Measurements from ENCODE around the gene FRMD3. TPM values are rescaled to one million over a fixed set of nuclear protein-coding genes. Genes with fewer than 3 reads are reported as not detected.

The FRMD3 gene
- total and polyA plus RNA-seq, 4 experiments from 2014 or later: 0.22 to 1.3 (median 1.1) TPM; not detected in 1

DNA sequence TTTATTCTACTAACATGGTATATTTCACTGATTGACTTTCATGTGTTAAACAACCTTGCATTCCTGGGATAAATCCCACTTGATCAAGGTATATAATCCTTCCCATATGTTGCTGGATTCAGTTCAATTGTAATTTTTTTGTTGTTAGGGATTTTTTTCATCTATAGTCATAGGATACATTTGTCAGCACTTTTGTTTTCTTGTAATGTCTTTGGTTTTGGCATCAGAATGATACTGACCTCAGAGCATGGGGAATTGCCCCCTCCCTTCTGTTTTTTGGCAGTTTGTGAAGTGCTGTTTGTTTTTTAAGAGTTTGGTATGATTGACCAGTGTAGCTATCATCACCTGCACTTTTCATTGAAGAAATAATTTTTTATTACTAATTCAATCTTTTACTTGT lies 298.5 kb downstream of the FRMD3 start:
- ChIA-PET CTCF (ENCODE audit: partially characterized antibody) (no interaction called here), POLR2A (ENCODE audit: partially characterized antibody) (no interaction called here)
- Histone ChIP-seq H3K27me3 (ENCODE audit: insufficient read depth, low read length) (no peaks in the 10 kb centered on the region), H3K9me3 (ENCODE audit: control insufficient read depth in 1 of 2, low read length in 2 of 2) (no peaks in the 10 kb centered on the region), H3K4me3 (ENCODE audit: low read length in 2 of 2) (no peak overlapping the region), H3K36me3 (ENCODE audit: insufficient read depth, low read length) (no peaks in the 10 kb centered on the region), H3K27ac (ENCODE audit: low read depth, low read length) (no peak overlapping the region), H3K4me1 (ENCODE audit: insufficient read depth, low read length) (no peaks in the 10 kb centered on the region)
- H3K9me3 Mint-ChIP-seq: peaks cover 0 to 6% (median 0%) of the 10 kb centered on the region in 8 donors
- no peaks in the 10 kb centered on the region for H3K4me1 Mint-ChIP-seq
- H3K4me3 Mint-ChIP-seq: no peak overlapping the region
- intact Hi-C loops (cut with micrococcal nuclease): no loop called here
- no peak overlapping the region for H3K27ac Mint-ChIP-seq
- no peak for DNase-seq
- peaks cover 0 to 2% of the 10 kb centered on the region in 2 donors for H3K36me3 Mint-ChIP-seq
- no peaks in the 10 kb centered on the region for H3K27me3 Mint-ChIP-seq

DNA sequence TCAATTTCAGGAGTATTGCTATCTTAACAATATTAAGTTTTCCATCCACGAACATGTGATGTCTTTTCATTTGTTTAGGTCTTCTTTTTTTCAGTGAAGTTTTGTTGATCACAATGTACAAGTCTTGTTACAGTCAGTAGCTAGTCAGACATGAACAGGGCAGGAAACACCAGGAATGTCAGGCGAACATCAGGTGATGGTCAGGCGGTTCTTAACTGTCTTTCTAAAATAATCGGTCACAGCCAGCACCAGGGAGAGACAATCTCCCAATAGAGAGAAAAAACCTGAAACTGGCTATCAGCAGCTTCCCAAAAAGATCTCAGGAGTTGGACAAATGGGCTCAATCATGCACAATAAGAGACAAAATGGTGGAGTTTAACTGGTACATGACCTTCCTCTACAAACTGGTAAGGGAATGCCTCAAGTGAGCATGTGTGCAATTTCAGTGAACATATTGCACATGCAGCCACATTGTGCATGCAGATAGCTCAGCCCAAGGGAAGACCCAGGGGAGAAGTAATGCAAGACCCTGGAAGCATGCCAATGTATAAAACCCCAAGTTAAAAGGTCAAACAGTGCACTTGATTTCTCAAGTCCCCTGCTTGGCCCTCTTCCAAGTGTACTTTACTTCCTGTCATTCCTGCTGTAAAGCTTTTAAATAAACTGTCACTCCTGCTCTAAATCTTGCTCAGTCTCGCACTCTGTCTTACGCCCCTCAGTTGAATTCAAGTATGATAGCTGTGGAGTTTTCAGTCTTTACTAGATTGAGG lies 299.1 kb downstream of the FRMD3 start:
- H3K4me3 ChIP-seq (ENCODE audit: low read length in 2 of 2): no peak overlapping the region
- H3K9me3 ChIP-seq (ENCODE audit: control insufficient read depth in 1 of 2, low read length in 2 of 2): no peaks in the 10 kb centered on the region
- Mint-ChIP-seq H3K9me3 (peaks cover 0 to 6% (median 0%) of the 10 kb centered on the region in 8 donors), H3K4me3 (no peak overlapping the region), H3K36me3 (peaks cover 0 to 2% of the 10 kb centered on the region in 2 donors), H3K27me3 (no peaks in the 10 kb centered on the region), H3K27ac (no peak overlapping the region), H3K4me1 (no peaks in the 10 kb centered on the region)
- no peak overlapping the region for H3K27ac ChIP-seq (ENCODE audit: low read depth, low read length)
- no peaks in the 10 kb centered on the region for H3K4me1 ChIP-seq (ENCODE audit: insufficient read depth, low read length)
- POLR2A ChIA-PET (ENCODE audit: partially characterized antibody): no interaction called here
- CTCF ChIA-PET (ENCODE audit: partially characterized antibody): no interaction called here
- H3K27me3 ChIP-seq (ENCODE audit: insufficient read depth, low read length): no peaks in the 10 kb centered on the region
- intact Hi-C loops (cut with micrococcal nuclease): no loop called here
- no peak for DNase-seq
- no peaks in the 10 kb centered on the region for H3K36me3 ChIP-seq (ENCODE audit: insufficient read depth, low read length)

DNA sequence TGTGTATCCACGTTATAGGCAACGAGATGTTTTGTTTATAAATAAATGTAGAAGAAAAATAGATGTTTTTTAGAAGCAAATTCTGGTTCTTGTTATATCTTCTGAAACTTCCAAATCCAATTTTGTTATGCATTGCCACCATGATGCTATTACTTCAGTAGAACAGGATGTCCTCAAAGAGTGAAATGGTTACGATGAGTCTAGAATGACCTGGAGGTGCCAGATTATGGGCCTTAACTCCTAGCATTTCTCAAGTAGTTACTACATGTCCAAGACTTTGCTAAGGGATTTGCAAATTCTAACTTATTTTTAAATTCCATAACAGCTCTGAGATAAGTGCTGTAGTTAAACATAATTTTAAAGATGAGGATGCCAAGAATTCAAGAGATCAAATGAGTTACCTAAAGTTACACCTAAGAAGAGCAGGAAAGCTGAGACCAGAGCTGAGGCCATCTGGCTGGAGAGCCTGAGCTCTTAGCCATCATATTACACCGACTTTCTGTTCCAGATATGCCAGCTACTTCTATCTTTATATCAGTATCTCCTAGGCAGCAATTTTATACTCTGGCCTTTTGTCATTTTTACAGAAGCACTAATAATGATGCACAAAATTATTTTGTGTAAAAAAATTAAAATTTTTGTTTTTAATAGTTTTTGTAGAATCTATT lies 302.0 kb downstream of the FRMD3 start:
- ChIA-PET CTCF (ENCODE audit: partially characterized antibody) (no interaction called here), POLR2A (ENCODE audit: partially characterized antibody) (no interaction called here)
- H3K27ac Mint-ChIP-seq: no peak overlapping the region
- no peaks in the 10 kb centered on the region for H3K36me3 Mint-ChIP-seq
- no peaks in the 10 kb centered on the region for H3K4me1 Mint-ChIP-seq
- H3K27me3 Mint-ChIP-seq: no peaks in the 10 kb centered on the region
- no peaks in the 10 kb centered on the region for H3K9me3 Mint-ChIP-seq
- no peaks in the 10 kb centered on the region for H3K36me3 ChIP-seq (ENCODE audit: insufficient read depth, low read length)
- H3K4me3 Mint-ChIP-seq: no peak overlapping the region
- H3K4me1 ChIP-seq (ENCODE audit: insufficient read depth, low read length): no peaks in the 10 kb centered on the region
- H3K27ac ChIP-seq (ENCODE audit: low read depth, low read length): no peak overlapping the region
- H3K27me3 ChIP-seq (ENCODE audit: insufficient read depth, low read length): no peaks in the 10 kb centered on the region
- no peaks in the 10 kb centered on the region for H3K9me3 ChIP-seq (ENCODE audit: control insufficient read depth in 1 of 2, low read length in 2 of 2)
- DNase-seq: no peak
- intact Hi-C loops (cut with micrococcal nuclease): no loop called here
- H3K4me3 ChIP-seq (ENCODE audit: low read length in 2 of 2): no peak overlapping the region

DNA sequence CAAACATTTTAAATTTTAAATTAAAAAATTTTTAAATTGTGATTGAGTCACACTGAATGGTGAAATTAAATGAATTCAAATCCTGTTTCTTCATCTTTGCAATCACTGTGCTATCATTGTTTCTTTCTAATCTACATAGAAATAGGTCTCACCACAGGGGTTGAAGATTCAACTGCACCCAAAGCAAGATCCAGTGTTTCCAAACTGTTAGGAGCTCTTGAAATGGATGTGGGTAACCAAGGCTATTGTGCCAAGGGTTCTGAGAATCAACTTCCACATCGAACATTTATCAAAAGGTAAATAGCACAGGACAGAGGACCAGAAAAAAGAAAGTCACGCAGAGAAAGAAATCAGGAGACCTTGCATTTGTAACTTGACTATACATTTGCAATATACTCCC lies 302.7 kb downstream of the FRMD3 start:
- Mint-ChIP-seq H3K27me3 (no peaks in the 10 kb centered on the region), H3K4me1 (no peaks in the 10 kb centered on the region), H3K36me3 (no peaks in the 10 kb centered on the region), H3K9me3 (peaks cover 0 to 4% (median 0%) of the 10 kb centered on the region in 8 donors), H3K27ac (no peak overlapping the region), H3K4me3 (no peak overlapping the region)
- ChIA-PET POLR2A (ENCODE audit: partially characterized antibody) (no interaction called here), CTCF (ENCODE audit: partially characterized antibody) (no interaction called here)
- H3K4me1 ChIP-seq (ENCODE audit: insufficient read depth, low read length): no peaks in the 10 kb centered on the region
- no peak overlapping the region for H3K4me3 ChIP-seq (ENCODE audit: low read length in 2 of 2)
- H3K27me3 ChIP-seq (ENCODE audit: insufficient read depth, low read length): no peaks in the 10 kb centered on the region
- intact Hi-C loops (cut with micrococcal nuclease): no loop called here
- no peaks in the 10 kb centered on the region for H3K9me3 ChIP-seq (ENCODE audit: control insufficient read depth in 1 of 2, low read length in 2 of 2)
- no peak overlapping the region for H3K27ac ChIP-seq (ENCODE audit: low read depth, low read length)
- H3K36me3 ChIP-seq (ENCODE audit: insufficient read depth, low read length): no peaks in the 10 kb centered on the region
- DNase-seq: no peak

DNA sequence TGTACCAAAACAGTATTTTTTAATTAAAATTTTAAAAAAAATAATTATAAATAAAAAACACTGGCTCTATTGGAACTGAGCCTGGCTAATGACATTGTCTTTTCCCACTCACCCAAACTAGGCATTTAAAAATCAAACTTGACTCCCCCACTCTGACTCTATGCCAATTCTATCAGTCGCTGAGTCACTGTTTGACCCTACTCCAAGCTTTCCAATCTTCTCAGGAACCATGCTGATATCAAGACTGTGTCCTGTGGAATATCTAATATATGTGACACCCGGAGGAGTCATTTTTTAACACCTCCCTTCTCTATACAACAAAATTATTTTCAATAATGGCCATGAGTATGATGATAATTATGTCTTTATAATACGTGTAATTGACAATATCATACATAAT lies 303.7 kb downstream of the FRMD3 start:
- CTCF ChIA-PET (ENCODE audit: partially characterized antibody): no interaction called here
- intact Hi-C loops (cut with micrococcal nuclease): no loop called here

GRCh38 chr9:83233647-83234046 lies 304.6 kb downstream of the FRMD3 start:
- no peak overlapping the region for H3K4me3 Mint-ChIP-seq
- no peaks in the 10 kb centered on the region for H3K4me1 Mint-ChIP-seq
- H3K27me3 Mint-ChIP-seq: no peaks in the 10 kb centered on the region
- peaks cover 0 to 7% (median 3%) of the 10 kb centered on the region in 8 donors for H3K9me3 Mint-ChIP-seq
- Histone ChIP-seq H3K4me3 (ENCODE audit: low read length in 2 of 2) (no peak overlapping the region), H3K4me1 (ENCODE audit: insufficient read depth, low read length) (no peaks in the 10 kb centered on the region), H3K27ac (ENCODE audit: low read depth, low read length) (no peak overlapping the region), H3K9me3 (ENCODE audit: control insufficient read depth in 1 of 2, low read length in 2 of 2) (no peaks in the 10 kb centered on the region), H3K36me3 (ENCODE audit: insufficient read depth, low read length) (no peaks in the 10 kb centered on the region), H3K27me3 (ENCODE audit: insufficient read depth, low read length) (no peaks in the 10 kb centered on the region)
- no peak for DNase-seq
- H3K36me3 Mint-ChIP-seq: no peaks in the 10 kb centered on the region
- ChIA-PET CTCF (ENCODE audit: partially characterized antibody) (no interaction called here), POLR2A (ENCODE audit: partially characterized antibody) (no interaction called here)
- H3K27ac Mint-ChIP-seq: no peak overlapping the region
- intact Hi-C loops (cut with micrococcal nuclease): no loop called here

More for the DNA sequence above, 303.7 kb downstream of the FRMD3 start:
- no peaks in the 10 kb centered on the region for H3K36me3 Mint-ChIP-seq
- H3K9me3 ChIP-seq (ENCODE audit: control insufficient read depth in 1 of 2, low read length in 2 of 2): no peaks in the 10 kb centered on the region
- no peak overlapping the region for H3K27ac Mint-ChIP-seq
- no peak overlapping the region for H3K4me3 ChIP-seq (ENCODE audit: low read length in 2 of 2)
- POLR2A ChIA-PET (ENCODE audit: partially characterized antibody): no interaction called here
- H3K4me3 Mint-ChIP-seq: no peak overlapping the region
- H3K36me3 ChIP-seq (ENCODE audit: insufficient read depth, low read length): no peaks in the 10 kb centered on the region
- H3K4me1 Mint-ChIP-seq: no peaks in the 10 kb centered on the region
- no peak for DNase-seq
- no peaks in the 10 kb centered on the region for H3K27me3 Mint-ChIP-seq
- no peaks in the 10 kb centered on the region for H3K27me3 ChIP-seq (ENCODE audit: insufficient read depth, low read length)
- no peak overlapping the region for H3K27ac ChIP-seq (ENCODE audit: low read depth, low read length)
- peaks cover 0 to 7% (median 0%) of the 10 kb centered on the region in 8 donors for H3K9me3 Mint-ChIP-seq
- no peaks in the 10 kb centered on the region for H3K4me1 ChIP-seq (ENCODE audit: insufficient read depth, low read length)

- Histone ChIP-seq H3K4me1 (ENCODE audit: insufficient read depth, low read length) (no peaks in the 10 kb centered on the region), H3K36me3 (ENCODE audit: insufficient read depth, low read length) (no peaks in the 10 kb centered on the region), H3K27ac (ENCODE audit: low read depth, low read length) (no peak overlapping the region), H3K27me3 (ENCODE audit: insufficient read depth, low read length) (no peaks in the 10 kb centered on the region), H3K4me3 (ENCODE audit: low read length in 2 of 2) (no peak overlapping the region), H3K9me3 (ENCODE audit: control insufficient read depth in 1 of 2, low read length in 2 of 2) (no peaks in the 10 kb centered on the region)
- Mint-ChIP-seq H3K9me3 (peaks cover 0 to 7% (median 3%) of the 10 kb centered on the region in 8 donors), H3K4me3 (no peak overlapping the region), H3K4me1 (no peaks in the 10 kb centered on the region), H3K36me3 (no peaks in the 10 kb centered on the region), H3K27ac (no peak overlapping the region), H3K27me3 (no peaks in the 10 kb centered on the region)
- POLR2A ChIA-PET (ENCODE audit: partially characterized antibody): no interaction called here
- intact Hi-C loops (cut with micrococcal nuclease): no loop called here
- DNase-seq: no peak
- CTCF ChIA-PET (ENCODE audit: partially characterized antibody): no interaction called here
These were observed 307.2 kb downstream of the FRMD3 start for GRCh38 chr9:83231039-83231438.

All from CD4-positive, alpha-beta memory T cell (primary cell).